Stimulated activated CD8-positive, alpha-beta memory T cell treated with anti-CD3 and anti-CD28 coated beads, Interleukin-7, amount 100 ng/mL, for 24 hours (primary cell): Measurements from ENCODE around the gene MARK2.
"Not testable (repeated sequence)": the region's sequence is repeated elsewhere in the genome, so short reads cannot be mapped to it uniquely, and the experiment has no call there.

Source experiments
- DNase-seq: peaks from one replicate; pipeline ENCODE4 v3.0.0-alpha.2; 2020; ENCODE audit warnings: low read depth

Gene MARK2

DNA sequence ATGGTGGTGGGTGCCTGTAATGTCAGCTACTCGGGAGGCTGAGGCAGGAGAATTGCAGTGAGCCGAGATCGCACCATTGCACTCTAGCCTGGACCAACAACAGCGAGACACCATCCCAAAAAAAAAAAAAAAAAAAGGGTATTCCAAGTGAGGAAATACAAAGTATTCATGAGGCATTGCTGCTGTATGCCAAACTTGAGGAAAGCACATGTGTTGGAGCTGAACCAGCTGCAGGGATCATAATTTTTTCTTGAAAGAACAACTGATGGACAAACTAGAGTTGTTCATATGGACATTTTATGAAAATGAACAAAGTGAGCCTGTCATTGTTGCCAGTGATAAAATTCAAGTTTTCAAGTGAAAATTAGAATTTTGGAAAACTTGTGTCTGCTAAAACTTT, 15.8 kb downstream of the MARK2 start:
- DNase-seq: no peak

DNA sequence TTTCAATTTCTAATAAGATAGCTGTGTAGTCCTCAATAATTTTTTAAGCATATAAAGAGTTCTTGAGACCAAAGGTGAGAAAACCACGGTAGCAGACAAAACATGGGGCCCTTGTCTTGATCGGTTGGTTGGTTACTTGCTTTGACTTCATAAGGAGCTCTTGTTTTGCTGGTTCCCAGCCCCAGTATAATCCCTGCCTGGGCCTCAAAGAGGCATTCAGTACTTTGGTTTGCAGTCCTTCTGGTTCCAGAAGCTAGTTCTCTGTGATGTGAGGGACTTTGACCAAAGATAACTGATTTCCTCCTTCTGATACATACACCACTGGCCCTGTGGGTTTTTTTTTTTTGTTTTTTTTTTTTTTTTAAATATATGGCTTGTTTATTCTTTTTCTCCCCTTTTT, 17.1 kb downstream of the MARK2 start:
- no peak for DNase-seq

DNA sequence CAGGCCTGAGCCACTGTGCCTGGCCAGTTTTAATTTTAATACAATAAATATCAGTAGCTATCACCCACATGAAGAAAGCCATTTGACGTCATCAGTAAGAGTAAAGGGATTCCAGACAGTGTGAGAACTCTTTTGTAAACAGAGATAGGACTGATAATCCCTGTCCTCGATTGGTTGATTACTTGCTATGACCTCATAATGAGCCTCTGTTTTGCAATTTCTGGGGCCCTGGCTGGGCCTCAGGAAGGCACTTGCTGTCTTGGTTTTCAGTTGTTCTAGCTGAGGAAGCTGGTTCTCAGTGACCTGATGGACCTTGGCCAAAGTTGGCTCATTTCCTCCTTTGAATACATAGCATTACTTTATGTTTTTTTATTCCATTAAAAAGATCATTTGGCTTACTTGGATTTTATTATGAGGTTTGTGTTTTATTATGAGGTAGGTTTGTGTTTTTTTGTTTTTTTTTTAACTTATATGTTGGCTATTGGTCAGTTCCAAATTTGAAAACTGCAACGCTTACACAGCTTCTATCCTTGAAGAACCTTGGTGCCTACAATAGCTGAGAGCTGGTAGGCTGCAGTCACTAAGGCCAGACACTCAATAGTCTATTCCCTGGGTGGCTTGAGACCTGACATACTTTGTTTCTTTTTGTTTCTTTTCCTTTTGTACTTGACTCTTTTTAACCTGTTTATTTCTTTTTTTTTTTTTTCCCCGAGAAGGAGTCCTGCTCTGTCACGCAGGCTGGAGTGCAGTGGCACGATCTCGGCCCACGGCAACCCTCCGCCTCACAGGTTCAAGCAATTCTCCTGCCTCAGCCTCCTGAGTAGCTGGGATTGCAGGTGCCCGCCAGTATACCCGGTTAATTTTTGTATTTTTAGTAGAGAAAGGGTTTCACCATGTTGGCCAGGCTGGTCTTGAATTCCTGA, 20.0 kb downstream of the MARK2 start:
- no peak for DNase-seq

DNA sequence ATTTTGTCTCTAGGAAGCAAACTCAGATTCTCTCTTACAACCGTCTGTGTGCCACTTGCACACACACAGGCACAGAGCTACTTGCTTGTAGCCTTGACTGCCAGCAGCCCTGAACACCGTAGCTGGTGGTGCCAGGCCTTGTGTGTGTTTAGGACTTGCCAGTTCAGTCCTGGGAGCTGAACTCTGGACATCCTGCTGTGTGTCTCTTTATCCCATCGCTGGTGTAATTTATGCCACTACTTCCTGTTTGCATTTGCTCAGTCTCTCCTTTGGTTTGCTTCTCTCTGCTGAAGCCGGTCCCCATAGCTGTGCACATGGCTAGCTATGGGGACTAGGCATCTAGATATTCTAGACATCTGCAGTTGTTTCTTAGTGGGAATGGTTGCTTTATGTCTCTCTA, 24.0 kb downstream of the MARK2 start:
- no peak for DNase-seq

DNA sequence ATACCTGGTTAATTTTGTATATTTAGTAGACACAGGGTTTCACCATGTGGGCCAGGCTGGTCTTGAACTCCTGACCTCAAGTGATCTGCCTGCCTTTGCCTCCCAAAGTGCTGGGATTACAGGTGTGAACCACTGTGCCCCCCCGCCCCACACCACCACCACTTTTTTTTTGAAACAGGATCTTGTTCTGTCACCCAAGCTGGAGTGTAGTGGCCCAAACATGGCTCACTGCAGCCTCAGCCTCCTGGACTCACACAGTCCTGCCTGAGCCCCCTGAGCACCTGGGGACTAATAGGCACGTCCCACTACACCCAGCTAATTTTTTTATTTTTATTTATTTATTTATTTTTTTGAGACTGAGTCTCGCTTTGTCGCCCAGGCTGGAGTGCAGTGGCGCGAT, 24.7 kb downstream of the MARK2 start:
- not testable (repeated sequence) for DNase-seq

DNA sequence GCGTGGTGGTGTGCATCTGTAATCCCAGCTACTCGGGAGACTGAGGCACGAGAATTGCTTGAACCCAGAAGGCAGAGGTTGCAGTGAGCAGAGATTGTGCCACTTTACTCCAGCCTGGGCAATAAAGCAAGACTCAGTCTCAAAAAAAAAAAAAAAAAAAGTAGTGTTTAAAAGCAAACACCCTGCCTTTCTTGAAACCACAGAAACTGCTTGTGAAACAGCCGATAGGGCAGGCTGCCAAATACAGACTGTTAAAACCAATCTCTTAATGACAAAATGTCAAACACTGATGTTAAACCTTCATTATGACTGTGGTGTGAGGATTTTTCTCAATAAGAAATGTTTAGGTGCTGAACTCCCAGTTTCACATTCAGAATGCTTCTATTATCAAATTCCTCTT, 27.3 kb downstream of the MARK2 start:
- DNase-seq: peak; percentile 45

DNA sequence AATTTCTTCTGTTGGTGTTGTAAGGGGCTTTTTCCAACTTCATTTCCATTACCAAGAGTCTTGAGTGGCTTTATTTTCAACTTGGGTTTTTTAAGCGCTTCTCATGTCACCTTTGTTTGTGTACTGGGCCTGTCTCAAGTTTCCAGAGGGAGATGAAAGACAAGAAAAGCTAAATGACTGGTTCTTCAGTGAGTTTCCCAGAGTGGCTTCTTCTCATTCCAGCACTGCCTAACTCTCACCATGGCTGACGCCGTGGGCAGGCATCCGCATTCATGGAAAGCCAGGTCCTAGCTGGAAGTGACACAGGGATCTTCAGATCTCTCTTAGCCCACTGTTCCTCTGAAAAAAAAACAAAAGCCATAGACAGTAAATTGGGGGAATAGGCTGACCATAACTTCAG, 28.6 kb downstream of the MARK2 start:
- DNase-seq: no peak

DNA sequence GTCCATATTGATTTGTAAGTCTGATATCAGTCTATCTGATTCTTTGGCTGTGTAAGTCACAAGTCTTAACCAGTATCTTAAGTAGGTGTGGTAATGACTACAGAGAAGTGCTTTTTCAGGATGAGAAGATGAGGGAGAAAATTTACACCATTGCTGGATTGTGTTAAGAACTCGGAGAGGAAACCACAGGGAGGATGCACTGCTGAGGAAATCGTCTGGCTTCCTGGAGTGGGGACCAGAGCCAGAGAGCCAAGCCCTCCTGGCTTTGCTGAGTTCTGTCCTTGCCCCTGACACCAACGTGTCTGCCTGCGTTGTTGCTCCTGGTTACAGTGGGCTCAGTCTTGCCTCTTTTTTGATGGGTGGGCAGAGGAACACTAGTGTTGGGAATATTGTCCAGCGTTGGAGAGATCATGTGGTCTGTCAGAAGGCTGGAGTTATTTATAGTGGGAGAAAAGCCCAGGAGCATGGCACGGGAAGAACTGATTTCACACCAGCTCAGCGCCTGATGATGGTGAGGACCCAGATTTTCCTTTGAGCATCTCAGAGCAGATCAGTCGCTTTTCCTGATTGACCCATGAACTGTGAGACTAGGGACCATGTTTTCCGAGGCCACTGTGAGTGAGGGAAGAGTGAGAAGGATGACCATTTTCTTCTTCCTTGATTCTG, 29.6 kb downstream of the MARK2 start:
- no peak for DNase-seq

DNA sequence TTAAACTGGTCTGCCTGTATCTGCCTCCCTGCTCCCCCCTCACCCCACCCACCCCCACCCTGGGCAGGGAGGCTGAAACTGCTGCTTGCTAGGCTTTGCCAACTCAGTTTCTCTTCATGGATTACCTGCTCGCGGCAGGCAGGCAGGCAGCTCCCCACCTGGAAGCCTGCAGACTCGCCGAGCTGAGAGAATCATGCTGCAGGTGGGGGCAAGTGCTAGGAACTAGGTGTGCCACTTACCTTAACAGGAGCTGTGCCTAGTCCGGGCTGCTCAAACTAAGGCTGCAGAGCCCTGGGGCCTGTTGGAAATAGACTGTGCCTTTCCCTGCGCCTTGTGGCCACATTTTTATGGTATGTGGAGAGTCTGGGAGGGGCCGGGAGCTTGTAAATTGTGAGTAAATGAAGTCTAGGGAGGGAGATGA, 30.3 kb downstream of the MARK2 start:
- DNase-seq: no peak

DNA sequence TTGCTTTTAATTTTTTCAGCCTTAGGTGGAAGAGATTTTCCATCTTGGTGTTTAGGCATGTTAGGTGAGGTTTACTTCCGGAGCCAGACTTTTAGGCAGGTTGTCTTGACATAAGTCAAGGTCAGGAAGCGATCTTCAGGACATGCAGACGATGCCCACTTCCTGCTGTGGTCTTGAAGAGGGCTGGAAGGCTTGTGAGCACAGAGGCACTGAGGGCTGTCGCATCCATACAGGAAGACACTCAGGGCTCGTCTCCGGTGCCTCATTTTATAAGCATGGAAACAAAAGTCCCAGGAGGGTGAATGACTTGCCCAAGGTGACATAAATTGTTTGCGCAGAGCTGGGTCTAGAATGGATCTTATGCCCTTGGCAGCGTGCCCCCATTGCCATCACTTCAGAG, 30.8 kb downstream of the MARK2 start:
- DNase-seq: no peak

DNA sequence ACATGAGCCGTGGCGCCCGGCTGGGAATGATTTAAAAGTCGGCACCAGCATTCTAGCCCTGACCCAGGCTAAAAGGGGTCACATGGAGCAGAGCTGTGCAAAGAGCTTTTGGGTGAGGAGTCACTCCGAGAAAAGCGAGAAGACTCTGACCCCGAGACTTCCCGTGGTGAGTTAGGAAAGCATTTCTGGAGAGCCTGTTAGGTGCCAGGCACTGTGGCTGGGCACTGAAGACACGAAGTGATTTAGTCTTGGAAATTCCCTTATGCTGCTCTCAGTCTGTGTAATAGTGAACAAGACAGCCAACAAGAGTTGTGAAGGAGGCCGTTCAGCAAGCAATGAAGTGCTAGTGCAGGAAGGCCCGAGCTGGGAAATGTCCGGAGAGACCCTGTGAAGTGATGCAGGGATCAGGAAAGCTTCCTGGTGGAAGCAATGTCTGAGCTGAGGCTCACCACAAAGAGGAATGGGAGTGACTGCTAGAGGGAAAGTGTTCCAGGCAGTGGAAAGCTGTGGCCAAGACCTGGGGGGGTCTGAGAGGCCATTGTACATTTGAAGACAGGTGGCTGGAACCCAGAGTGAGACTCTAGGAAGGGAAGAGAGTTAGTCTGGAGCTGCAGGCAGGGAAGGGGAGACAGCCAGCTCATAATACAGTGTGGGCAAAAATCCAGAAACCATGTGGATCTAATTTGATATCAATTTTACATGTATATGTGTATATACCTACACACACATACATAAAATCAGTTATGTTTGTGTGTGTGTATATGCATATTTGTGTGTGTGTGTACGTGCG, 31.6 kb downstream of the MARK2 start:
- no peak for DNase-seq

DNA sequence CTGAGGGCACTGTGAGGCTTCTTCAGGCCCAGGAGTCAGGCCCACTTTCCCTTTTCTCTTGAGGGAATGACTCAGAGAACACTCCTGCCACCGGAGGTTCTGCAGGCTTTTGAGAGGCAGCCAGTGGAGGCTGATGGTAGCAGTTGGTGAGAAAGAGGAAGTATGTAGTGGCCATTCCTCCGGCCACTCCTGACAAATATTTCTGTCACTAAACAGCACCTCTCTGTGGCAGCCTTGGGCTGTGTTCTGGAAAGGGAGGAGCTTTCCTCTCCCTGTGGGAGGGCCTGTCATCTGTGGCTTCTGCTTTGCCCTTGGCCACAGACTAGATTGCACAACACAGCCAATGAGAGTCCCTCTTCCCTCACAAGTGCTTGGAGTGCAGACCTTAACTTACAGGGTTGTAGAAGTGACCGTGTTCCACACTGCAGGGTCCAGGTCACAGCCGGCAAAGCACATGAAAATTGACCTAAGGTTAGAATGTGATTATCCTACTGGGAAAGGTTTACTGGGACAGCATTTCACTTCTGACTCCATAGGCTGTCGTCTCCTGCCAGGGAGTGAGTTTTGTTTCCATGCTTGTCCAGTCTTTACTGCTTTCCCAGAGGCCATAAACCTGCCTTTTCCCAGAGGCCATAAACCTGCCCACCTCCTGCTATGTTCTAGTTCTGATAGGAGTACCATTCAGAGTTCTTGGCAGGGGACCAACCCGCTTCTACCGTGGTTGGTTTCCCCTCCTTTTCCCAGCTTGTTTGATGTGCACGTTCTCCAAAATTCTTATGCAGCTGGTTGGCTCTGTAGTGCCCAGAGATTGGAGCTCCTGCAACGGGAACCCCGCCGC, 33.3 kb downstream of the MARK2 start:
- DNase-seq: no peak

DNA sequence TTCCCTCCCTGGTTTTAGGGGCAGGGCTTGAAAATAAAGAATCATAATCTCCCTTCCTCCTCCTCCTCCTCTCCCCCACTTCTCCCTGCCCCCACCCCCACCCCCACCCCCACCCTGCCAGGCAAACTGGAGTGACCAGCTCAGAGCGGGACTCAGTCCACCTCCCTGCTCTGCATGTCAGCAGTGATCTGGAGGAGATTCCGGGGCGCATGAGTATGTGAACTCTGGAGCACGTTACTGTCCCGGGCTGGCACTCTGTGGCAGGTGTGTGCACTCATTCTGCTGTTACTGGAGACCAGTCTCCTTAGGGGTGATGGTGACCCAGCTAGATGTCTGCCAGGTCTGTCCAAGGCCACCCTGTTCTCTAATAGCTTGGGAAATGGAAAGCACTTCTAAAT, 33.9 kb downstream of the MARK2 start:
- no peak for DNase-seq

DNA sequence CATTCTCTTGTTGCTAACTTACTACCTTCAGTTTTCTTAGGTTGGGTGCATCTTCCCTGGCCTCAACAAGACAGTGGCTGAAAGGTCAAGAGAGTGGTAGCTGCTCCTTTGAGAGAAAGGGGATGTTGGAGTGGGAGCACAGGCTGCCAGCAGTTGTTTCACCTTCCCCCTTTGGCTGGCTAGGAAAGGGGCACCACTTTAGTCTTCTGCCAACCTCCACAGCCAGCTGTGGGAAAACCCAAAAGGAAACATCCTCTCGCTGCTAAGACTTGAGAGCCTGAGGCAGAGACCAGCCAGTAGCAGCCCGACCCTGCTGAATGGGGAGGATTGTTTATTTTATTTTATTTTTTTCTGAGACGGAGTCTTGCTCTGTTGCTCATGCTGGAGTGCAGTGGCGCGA, 34.4 kb downstream of the MARK2 start:
- DNase-seq: no peak

DNA sequence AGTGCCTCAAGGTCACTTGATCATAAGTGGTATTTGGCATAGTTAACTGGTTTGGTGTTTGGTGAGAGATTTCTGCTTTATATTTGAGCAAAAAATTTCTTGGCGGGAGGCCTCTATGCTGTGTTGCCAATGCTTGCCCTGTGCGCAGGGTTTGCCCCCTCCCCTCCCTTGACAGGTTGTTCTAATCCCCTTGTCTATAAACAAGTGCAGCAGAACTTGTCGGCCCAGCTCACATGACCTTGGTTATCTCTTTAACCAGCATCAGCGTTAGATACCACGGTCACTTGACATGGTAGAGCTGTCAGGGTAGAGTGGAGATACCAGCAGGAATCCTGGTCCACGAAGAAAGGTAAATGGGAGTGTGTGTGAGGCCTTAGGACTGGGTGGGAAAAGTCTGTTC, 35.6 kb downstream of the MARK2 start:
- DNase-seq: no peak

DNA sequence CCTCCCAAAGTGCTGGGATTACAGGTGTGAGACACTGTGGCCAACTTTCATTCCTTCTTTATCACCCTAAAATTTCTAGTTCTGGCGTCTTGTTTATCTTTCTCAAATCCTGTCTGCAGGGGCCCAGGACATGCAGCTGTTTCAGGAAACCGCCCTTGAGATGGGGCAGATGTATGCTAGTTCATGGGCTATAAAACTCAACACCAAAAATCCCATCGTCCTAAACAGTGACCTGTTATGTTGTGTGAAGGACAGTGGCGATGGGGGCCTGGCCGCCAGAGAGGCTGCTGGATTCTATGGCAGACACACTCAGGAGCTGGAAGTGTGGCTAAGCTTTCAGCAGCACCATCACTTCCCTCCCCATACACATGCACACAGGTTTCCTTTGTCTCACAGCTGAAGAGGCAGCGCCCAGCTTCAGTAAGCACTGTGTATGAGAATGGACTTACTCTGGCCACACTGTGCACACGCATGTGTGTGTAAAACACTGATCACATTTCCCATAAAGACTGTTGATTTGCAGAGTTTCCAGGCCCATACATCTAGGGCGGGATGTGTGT, 36.7 kb downstream of the MARK2 start:
- DNase-seq: no peak

DNA sequence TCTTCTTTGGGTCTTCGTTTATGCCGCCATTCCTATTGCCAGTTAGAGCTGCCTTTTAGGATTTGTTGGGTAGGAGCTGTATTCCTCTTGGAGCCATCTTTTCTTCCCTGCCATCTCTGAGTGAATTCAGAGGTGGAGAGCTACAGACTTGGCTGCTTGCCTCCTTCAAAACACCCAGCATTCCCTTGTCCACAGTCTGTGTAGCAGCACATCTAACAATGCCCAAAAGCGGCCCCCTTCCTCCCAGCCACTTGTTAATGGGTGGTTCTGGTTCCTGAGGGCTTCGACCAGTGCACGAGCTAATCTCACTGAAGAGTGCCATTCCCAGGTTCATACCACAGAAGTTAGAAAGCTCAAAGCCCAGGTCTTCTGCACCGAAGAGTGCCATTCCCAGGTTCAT, 37.7 kb downstream of the MARK2 start:
- DNase-seq: no peak

DNA sequence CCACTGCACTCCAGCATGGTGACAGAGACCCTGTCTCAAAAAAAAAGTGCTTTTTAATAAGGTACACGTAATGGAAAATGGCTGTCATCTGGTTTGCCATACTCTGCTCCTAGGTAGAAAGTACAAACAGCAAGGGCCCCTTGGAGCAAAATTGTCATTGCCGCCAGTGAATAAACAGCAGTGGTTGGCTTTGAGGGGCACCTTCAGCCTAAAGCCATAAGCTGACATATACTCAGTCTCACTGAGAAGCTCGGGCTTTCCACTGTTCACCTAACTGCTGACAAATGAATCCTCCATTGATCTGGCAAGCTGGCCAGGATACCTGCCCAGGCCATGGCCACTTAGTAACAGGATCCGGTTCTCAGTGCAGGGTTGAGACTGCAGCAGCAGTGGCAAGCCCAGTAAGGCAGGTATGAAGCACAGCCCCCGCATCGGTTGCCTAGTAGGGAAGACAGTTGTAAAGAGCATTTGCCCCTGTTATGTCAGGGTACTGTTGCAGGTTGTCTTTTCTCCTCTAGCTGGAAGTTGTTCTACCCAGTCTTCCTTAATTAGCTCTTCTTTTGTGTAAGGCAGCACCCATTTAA, 38.8 kb downstream of the MARK2 start:
- DNase-seq: no peak

DNA sequence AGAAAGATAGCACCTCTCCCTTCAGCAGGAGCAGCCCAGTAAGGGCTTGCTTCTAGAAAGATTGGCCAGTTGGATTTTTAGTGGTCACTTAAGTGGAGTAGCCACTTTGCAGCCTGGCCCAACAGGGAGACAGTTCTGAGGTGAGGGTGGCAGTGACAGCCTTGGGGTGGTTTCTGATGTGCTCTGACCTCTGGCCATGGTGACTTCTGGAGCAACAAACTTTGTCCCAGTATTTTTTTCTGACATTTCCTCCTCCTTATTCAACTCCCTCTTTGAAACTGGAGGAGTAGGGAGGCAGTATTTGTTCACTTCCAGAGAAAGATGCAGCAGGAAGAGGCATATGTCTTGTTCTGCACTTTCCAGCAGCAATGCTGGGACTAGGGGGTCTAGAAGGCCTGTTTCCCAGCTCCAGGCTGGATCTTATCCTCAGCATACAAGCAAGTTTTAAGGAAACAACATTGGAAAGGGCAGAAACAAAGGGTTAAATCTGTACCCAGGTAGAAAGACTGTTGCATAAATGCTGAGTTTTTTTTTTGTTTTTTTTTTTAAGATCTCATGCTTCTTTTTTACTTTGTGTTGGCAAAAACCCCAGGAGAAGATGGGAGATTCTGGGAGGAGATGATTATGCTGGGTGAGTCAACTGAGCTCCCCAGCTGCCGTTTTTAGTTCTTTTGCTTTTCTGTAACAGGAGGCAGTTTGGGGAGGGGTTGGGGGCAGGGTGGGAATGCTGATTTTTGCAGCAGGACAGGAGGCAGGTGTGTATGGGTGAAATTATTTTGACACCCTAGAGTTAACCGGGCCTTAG, 40.9 kb downstream of the MARK2 start:
- no peak for DNase-seq

DNA sequence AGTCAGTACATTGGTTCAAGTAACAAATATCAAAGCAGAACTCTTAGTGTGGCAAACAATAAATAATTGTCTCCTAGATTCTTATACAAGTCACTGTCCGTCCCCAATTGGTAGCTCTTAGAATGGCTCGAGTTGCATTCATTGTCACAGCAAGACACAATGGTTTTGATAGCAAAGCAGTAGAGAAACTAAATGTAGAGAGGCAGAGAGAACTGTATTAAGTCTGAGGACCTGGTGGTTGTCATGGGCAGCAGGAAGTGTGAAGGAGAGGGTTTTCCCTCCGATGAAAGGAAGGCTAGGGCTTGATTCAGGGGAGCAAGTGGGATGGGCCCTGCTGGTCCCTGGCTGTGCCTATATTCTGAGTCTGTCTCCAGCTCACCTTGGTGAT, 41.5 kb downstream of the MARK2 start:
- DNase-seq: no peak
